ENCODE results near the gene SNX32. TPM values are rescaled to one million over a fixed set of nuclear protein-coding genes. Genes with fewer than 3 reads are reported as not detected.

Gene SNX32
- total RNA-seq, 2 experiments from 2014 or later = 0.33 to 0.61 TPM

DNA sequence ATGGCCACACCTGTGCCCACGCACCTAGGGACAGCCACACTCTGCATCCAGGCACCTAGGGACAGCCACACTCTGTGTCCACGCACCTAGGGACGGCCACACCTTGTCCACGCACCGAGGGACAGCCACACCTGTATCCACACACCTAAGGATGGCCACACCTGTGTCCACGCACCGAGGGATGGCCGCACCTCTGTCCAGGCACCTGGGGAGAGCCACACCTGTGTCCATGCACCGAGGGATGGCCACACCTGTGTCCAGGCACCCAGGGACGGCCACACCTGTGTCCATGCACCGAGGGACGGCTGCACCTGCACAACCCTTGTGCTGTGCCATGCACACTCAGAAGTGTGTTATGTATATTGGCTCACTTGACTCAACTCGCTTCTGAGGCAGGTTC lies 36.1 kb upstream of the SNX32 start:
- Mint-ChIP-seq H3K36me3 (ENCODE audit: low read depth) (no peaks in the 10 kb centered on the region), H3K4me3 (no peak overlapping the region), H3K27me3 (peaks cover 30% of the 10 kb centered on the region), H3K9me3 (no peaks in the 10 kb centered on the region), H3K27ac (no peak overlapping the region), H3K4me1 (ENCODE audit: low read depth) (no peaks in the 10 kb centered on the region)
- TF ChIP-seq CTCF (IDR thresholded peaks at IDR 0.05) = no peak
- CTCF ChIA-PET = no interaction called here
- Histone ChIP-seq H3K36me3 (ENCODE audit: insufficient read depth, low read length) (no peaks in the 10 kb centered on the region), H3K4me3 (ENCODE audit: low read length) (no peak overlapping the region), H3K4me1 (ENCODE audit: insufficient read depth, low read length) (no peaks in the 10 kb centered on the region), H3K27me3 (ENCODE audit: control insufficient read depth in 1 of 2, insufficient read depth in 2 of 2, low read length in 2 of 2) (peaks cover 4 to 10% of the 10 kb centered on the region in 2 experiments), H3K27ac (ENCODE audit: low read depth in 1 of 2, low read length in 2 of 2) (no peak overlapping the region), H3K9me3 (ENCODE audit: control insufficient read depth in 1 of 2, insufficient read depth in 1 of 2, low read length in 2 of 2) (peaks cover 0 to 6% of the 10 kb centered on the region in 2 experiments)
- POLR2A ChIA-PET = no interaction called here
- intact Hi-C loops (cut with DNase I, micrococcal nuclease) = no loop called here
- DNase-seq (no peak), ATAC-seq (ENCODE audit: poor library complexity) (no peak)

- no peak for TF ChIP-seq CTCF (IDR thresholded peaks at IDR 0.05)
- no peaks in the 10 kb centered on the region for H3K9me3 Mint-ChIP-seq
- ATAC-seq (ENCODE audit: poor library complexity) (no peak), DNase-seq (no peak)
- no peaks in the 10 kb centered on the region for H3K4me1 Mint-ChIP-seq (ENCODE audit: low read depth)
- Histone ChIP-seq H3K9me3 (ENCODE audit: control insufficient read depth in 1 of 2, insufficient read depth in 1 of 2, low read length in 2 of 2) (peaks cover 0 to 8% of the 10 kb centered on the region in 2 experiments), H3K36me3 (ENCODE audit: insufficient read depth, low read length) (no peaks in the 10 kb centered on the region), H3K27me3 (ENCODE audit: control insufficient read depth in 1 of 2, insufficient read depth in 2 of 2, low read length in 2 of 2) (peaks cover 14 to 22% of the 10 kb centered on the region in 2 experiments), H3K4me1 (ENCODE audit: insufficient read depth, low read length) (no peaks in the 10 kb centered on the region), H3K4me3 (ENCODE audit: low read length) (no peak overlapping the region), H3K27ac (ENCODE audit: low read depth in 1 of 2, low read length in 2 of 2) (no peak overlapping the region)
- ChIA-PET CTCF (interaction anchor here (0.8 kb wide), 1 partner anchor 19 kb away, joined by 3 read pairs; no protein-coding TSS in a partner anchor), POLR2A (no interaction called here)
- no peak overlapping the region for H3K4me3 Mint-ChIP-seq
- no peaks in the 10 kb centered on the region for H3K36me3 Mint-ChIP-seq (ENCODE audit: low read depth)
- intact Hi-C loops (cut with DNase I, micrococcal nuclease) = no loop called here
- H3K27ac Mint-ChIP-seq = no peak overlapping the region
- H3K27me3 Mint-ChIP-seq = peaks cover 39% of the 10 kb centered on the region
Observed at GRCh38 chr11:65798882-65799281, 34.9 kb upstream of the SNX32 start.

- Mint-ChIP-seq H3K4me3 (no peak overlapping the region), H3K36me3 (ENCODE audit: low read depth) (no peaks in the 10 kb centered on the region), H3K4me1 (ENCODE audit: low read depth) (no peaks in the 10 kb centered on the region), H3K27me3 (peaks cover 35% of the 10 kb centered on the region), H3K9me3 (no peaks in the 10 kb centered on the region), H3K27ac (no peak overlapping the region)
- Histone ChIP-seq H3K27ac (ENCODE audit: low read depth in 1 of 2, low read length in 2 of 2) (no peak overlapping the region), H3K4me1 (ENCODE audit: insufficient read depth, low read length) (no peaks in the 10 kb centered on the region), H3K9me3 (ENCODE audit: control insufficient read depth in 1 of 2, insufficient read depth in 1 of 2, low read length in 2 of 2) (peaks cover 0 to 13% of the 10 kb centered on the region in 2 experiments), H3K4me3 (ENCODE audit: low read length) (no peak overlapping the region), H3K27me3 (ENCODE audit: control insufficient read depth in 1 of 2, insufficient read depth in 2 of 2, low read length in 2 of 2) (peaks cover 15 to 26% of the 10 kb centered on the region in 2 experiments), H3K36me3 (ENCODE audit: insufficient read depth, low read length) (no peaks in the 10 kb centered on the region)
- no peak for ATAC-seq (ENCODE audit: poor library complexity)
- intact Hi-C loops (cut with DNase I, micrococcal nuclease) = no loop called here
- ChIA-PET POLR2A (no interaction called here), CTCF (no interaction called here)
- no peak for DNase-seq
- TF ChIP-seq CTCF (IDR thresholded peaks at IDR 0.05) = no peak
Observed at GRCh38 chr11:65801153-65801987, 32.4 kb upstream of the SNX32 start.

All from CD4-positive, alpha-beta T cell (primary cell).